Activated CD4-positive, alpha-beta T cell treated with anti-CD3 and anti-CD28 coated beads for 4 hours (primary cell): ENCODE results near the gene CPSF3.

ENCODE experiments used
- DNase-seq, 2 donors: peaks; one replicate each; pipeline ENCODE4 v3.0.0-alpha.2; 2020

Gene CPSF3

GRCh38 chr2:9422321-9423099 is 944 bp upstream of the CPSF3 start:
- peak; percentile 42 to 48 for DNase-seq

GRCh38 chr2:9423922-9424272 is 443 bp downstream of the CPSF3 start:
- peak in 1 of 2 donors; percentile 18 for DNase-seq

- DNase-seq = no peak
Measured at GRCh38 chr2:9424447-9425164, 1.2 kb downstream of the CPSF3 start.

- DNase-seq = no peak
Measured at GRCh38 chr2:9428965-9429577, 5.6 kb downstream of the CPSF3 start.

- DNase-seq = no peak
Measured at GRCh38 chr2:9430316-9431293, 7.2 kb downstream of the CPSF3 start.

- DNase-seq = no peak
Measured at GRCh38 chr2:9434489-9434888, 11.0 kb downstream of the CPSF3 start.

- DNase-seq = no peak
Measured at GRCh38 chr2:9439536-9439935, 16.1 kb downstream of the CPSF3 start.

GRCh38 chr2:9440058-9440727 is 16.7 kb downstream of the CPSF3 start:
- no peak for DNase-seq

GRCh38 chr2:9441556-9441955 is 18.1 kb downstream of the CPSF3 start:
- DNase-seq = no peak

- no peak for DNase-seq
Measured at GRCh38 chr2:9443526-9443925, 20.1 kb downstream of the CPSF3 start.

GRCh38 chr2:9445089-9445488 is 21.6 kb downstream of the CPSF3 start:
- DNase-seq = no peak

GRCh38 chr2:9451231-9451630 is 27.8 kb downstream of the CPSF3 start:
- DNase-seq = no peak

- no peak for DNase-seq
Measured at GRCh38 chr2:9460441-9461017, 37.1 kb downstream of the CPSF3 start.

- no peak for DNase-seq
Measured at GRCh38 chr2:9461079-9461478, 37.6 kb downstream of the CPSF3 start.

- DNase-seq = no peak
Measured at GRCh38 chr2:9462313-9462712, 38.9 kb downstream of the CPSF3 start.

GRCh38 chr2:9462886-9463697 is 39.6 kb downstream of the CPSF3 start:
- no peak for DNase-seq

- DNase-seq = no peak
Measured at GRCh38 chr2:9463698-9464034, 40.2 kb downstream of the CPSF3 start.

GRCh38 chr2:9465170-9465569 is 41.7 kb downstream of the CPSF3 start:
- no peak for DNase-seq

GRCh38 chr2:9466147-9466683 is 42.8 kb downstream of the CPSF3 start:
- DNase-seq = no peak

GRCh38 chr2:9467687-9468086 is 44.2 kb downstream of the CPSF3 start:
- DNase-seq = no peak

- DNase-seq = no peak
Measured at GRCh38 chr2:9471206-9471605, 47.8 kb downstream of the CPSF3 start.
